HepG2 (cell line): ENCODE results near the gene REPS2. TPM values are rescaled to one million over a fixed set of nuclear protein-coding genes. Genes with fewer than 3 reads are reported as not detected.

Experiments
- ATAC-seq: fragments of 200-7000 bp; cut with Tn5 transposase; 3 replicates; pipeline ENCODE4 v1.9.1; 2020; ENCODE audit warnings: mild to moderate bottlenecking, moderate library complexity
- BruUV-seq: library from RNA; stranded (reverse); fragments of 400-500 nt; replicated peaks from 2 replicates; lab custom pipeline; 2021; lab: Mats Ljungman, UMichigan
- CTCF ChIA-PET: fragments of 300-600 bp; formaldehyde crosslinking; extraction: SDS; loops from one replicate; lab custom pipeline; 2021; ENCODE audit warnings: low total read pairs, inconsistent platforms, low intra/inter-chr PET ratio; lab: Yijun Ruan, JAX
- POLR2A ChIA-PET: fragments of 350-600 bp; sonication (Branson Sonifier 250); formaldehyde crosslinking; loops from one replicate; lab custom pipeline; 2020; ENCODE audit warnings: antibody characterized with exemption, inconsistent platforms; lab: Yijun Ruan, JAX
- DNase-seq: peaks from one replicate; pipeline ENCODE4 v3.0.0-alpha.2; 2015; ENCODE audit warnings: low spot score
- FAIRE-seq: peaks from 3 replicates; lab custom pipeline; 2011; peaks lifted over from hg19 to GRCh38; lab: Jason Lieb, UNC
- H2AFZ ChIP-seq: one replicate; pipeline ENCODE4 v1.6.1; 2011; ENCODE audit warnings: low read length, inconsistent platforms
- H3K27ac ChIP-seq: fragments of 300-600 bp; 3 replicates; pipeline ENCODE4 v1.8.0; 2011; ENCODE audit warnings: mixed run types, mild to moderate bottlenecking, mixed read lengths, low read length, inconsistent platforms; ENCODE audit not compliant: insufficient read depth; ENCODE audit errors: extremely low read length
- H3K27me3 ChIP-seq, 2 experiments: fragments of 200-600 bp in 1 of 2; 2 replicates in 1 of 2; 3 replicates in 1 of 2; pipeline versions ENCODE4 v1.6.0 to v1.8.0; 2011; ENCODE audit warnings: low read length in 2 of 2, mild to moderate bottlenecking in 2 of 2, moderate library complexity in 2 of 2, inconsistent platforms in 1 of 2; ENCODE audit not compliant: insufficient read depth in 2 of 2, control insufficient read depth in 1 of 2
- H3K36me3 ChIP-seq, 2 experiments: fragments of 200-600 bp in 1 of 2; replicated peaks in 1 of 2; 2 replicates in 1 of 2; 3 replicates in 1 of 2; pipeline versions ENCODE4 v1.5.1 to v1.8.0; 2011; ENCODE audit warnings: low read length in 2 of 2, inconsistent platforms in 1 of 2; ENCODE audit not compliant: insufficient read depth in 2 of 2, control insufficient read depth in 1 of 2
- H3K4me1 ChIP-seq: 2 replicates; pipeline ENCODE4 v1.5.1; 2012; ENCODE audit warnings: low read length, inconsistent platforms; ENCODE audit not compliant: insufficient read depth
- H3K4me2 ChIP-seq: 2 replicates; pipeline ENCODE4 v1.6.0; 2011; ENCODE audit warnings: low read depth, low read length, inconsistent platforms
- H3K4me3 ChIP-seq, 3 experiments: fragments of 200-600 bp in 1 of 3; sonication (generic), shearing (Covaris generic) in 1 of 3; replicated peaks in 1 of 3; 2 replicates each; pipeline ENCODE4 v1.5.1; 2011 to 2016; ENCODE audit warnings: low read length in 3 of 3, inconsistent platforms in 2 of 3, low read depth in 2 of 3, mild to moderate bottlenecking in 2 of 3, control low read depth in 1 of 3, mixed read lengths in 1 of 3; ENCODE audit not compliant: insufficient read depth in 1 of 3
- H3K79me2 ChIP-seq: one replicate; pipeline ENCODE4 v1.6.1; 2011; ENCODE audit warnings: low read length, inconsistent platforms; ENCODE audit not compliant: insufficient read depth
- H3K9ac ChIP-seq: 2 replicates; pipeline ENCODE4 v1.6.0; 2011; ENCODE audit warnings: mild to moderate bottlenecking, low read depth, low read length, inconsistent platforms; ENCODE audit not compliant: insufficient read depth
- H3K9me3 ChIP-seq: 2 replicates; pipeline ENCODE4 v1.5.1; 2012; ENCODE audit warnings: mild to moderate bottlenecking, low read length
- H4K20me1 ChIP-seq: 2 replicates; pipeline ENCODE4 v1.6.0; 2011; ENCODE audit warnings: inconsistent platforms, mild to moderate bottlenecking, low read length, moderate library complexity; ENCODE audit not compliant: insufficient read depth
- GABPB1 ChIP-seq: IDR thresholded peaks from 2 replicates; pipeline ENCODE4 v1.6.1; 2016; ENCODE audit warnings: mild to moderate bottlenecking, missing genetic modification reagents, moderate library complexity, missing compliant biosample characterization
- MAZ ChIP-seq, 2 experiments: sonication (generic) in 1 of 2; formaldehyde crosslinking in 1 of 2; IDR thresholded peaks; 2 replicates each; pipeline versions ENCODE4 v1.5.0 to v1.6.1; 2012 to 2020; ENCODE audit warnings: low read depth in 2 of 2, mild to moderate bottlenecking in 2 of 2, borderline replicate concordance in 1 of 2, improper control_type of control experiment in 1 of 2, low read length in 1 of 2, missing genetic modification reagents in 1 of 2, moderate library complexity in 1 of 2
- PCBP1 ChIP-seq: fragments of 200-400 bp; formaldehyde crosslinking; IDR thresholded peaks from 2 replicates; pipeline ENCODE4 v1.6.1; 2017; ENCODE audit warnings: mild to moderate bottlenecking, low read depth, low read length, borderline replicate concordance
- PCBP2 ChIP-seq: fragments of 200-400 bp; formaldehyde crosslinking; optimal IDR thresholded peaks from 2 replicates; pipeline ENCODE3; 2018; ENCODE audit warnings: low read length, low read depth; ENCODE audit not compliant: poor library complexity, severe bottlenecking
- SAP130 ChIP-seq: IDR thresholded peaks from 2 replicates; pipeline ENCODE4 v1.6.1; 2016; ENCODE audit warnings: low read depth
- SMAD9 ChIP-seq: sonication (generic); formaldehyde crosslinking; IDR thresholded peaks from 2 replicates; pipeline ENCODE4 v1.5.1; 2020; ENCODE audit warnings: mild to moderate bottlenecking, missing genetic modification reagents
- TCF12 ChIP-seq, 2 experiments: fragments of 450-650 bp in 1 of 2; sonication (generic) in 1 of 2; formaldehyde crosslinking in 1 of 2; IDR thresholded peaks; 2 replicates each; pipeline versions ENCODE4 v1.6.1 to v1.8.0; 2017 to 2022; ENCODE audit warnings: antibody characterized with exemption in 1 of 2, mild to moderate bottlenecking in 1 of 2, missing genetic modification reagents in 1 of 2, moderate library complexity in 1 of 2
- TP53 ChIP-seq: sonication (generic); formaldehyde crosslinking; conservative IDR thresholded peaks from 2 replicates; pipeline ENCODE4 v1.4.0; 2020; ENCODE audit warnings: missing genetic modification reagents
- ZBTB7A ChIP-seq: sonication (generic); formaldehyde crosslinking; IDR thresholded peaks from 2 replicates; pipeline ENCODE4 v1.8.0; 2022; ENCODE audit warnings: mild to moderate bottlenecking, missing genetic modification reagents
- ZFP36 ChIP-seq: fragments of 150-350 bp; IDR thresholded peaks from 2 replicates; pipeline ENCODE4 v1.6.1; 2018; ENCODE audit warnings: borderline replicate concordance, low read length, low read depth; ENCODE audit not compliant: partially characterized antibody
- ZKSCAN8 ChIP-seq: IDR thresholded peaks from 2 replicates; pipeline ENCODE4 v1.6.1; 2016; ENCODE audit warnings: borderline replicate concordance, missing genetic modification reagents, missing compliant biosample characterization
- ZNF263 ChIP-seq: sonication (generic); formaldehyde crosslinking; IDR thresholded peaks from 2 replicates; pipeline ENCODE4 v1.4.0; 2020; ENCODE audit warnings: missing genetic modification reagents
- WGBS: methylation state at CpG from one replicate; pipeline ENCODE4 v1.1.6; 2017; ENCODE audit warnings: low lambda C conversion rate; 5-methylcytosine and 5-hydroxymethylcytosine counted together
- in situ Hi-C: cut with HindIII; loops from 2 replicates; pipeline ENCODE4 v1.10.0; 2017; ENCODE audit warnings: low pct_unique_long_range_greater_than_20kb; ENCODE audit not compliant: extremely low pct_ligation_motif_present
- intact Hi-C: fragments of 100-400 bp; cut with micrococcal nuclease; formaldehyde crosslinking; loops from one replicate; pipeline ENCODE4 v1.10.0; 2022; ENCODE audit not compliant: unreplicated experiment
- polyA plus RNA-seq, 8 experiments: library from polyadenylated mRNA; depleted of rRNA in 3 of 8; stranded (reverse) in 7 of 8; unstranded in 1 of 8; fragments of >200 nt; fragmentation: Illumina TruSeq in 4 of 8; extraction: Trizol in 4 of 8; gene quantifications; 2 replicates each; pipeline versions ENCODE4 v1.2.1 to v1.2.3, GENCODE V29; 2011 to 2016; ENCODE audit warnings: low read depth in 4 of 8, missing spikeins in 1 of 8, mixed read lengths in 1 of 8; ENCODE audit not compliant: insufficient read depth in 1 of 8
- total RNA-seq, 5 experiments: library from RNA; depleted of rRNA; stranded (reverse); fragments of >200 nt; fragmentation: Illumina TruSeq; extraction: Trizol; gene quantifications; 2 replicates each; pipeline ENCODE4 v1.2.3, GENCODE V29; 2016; ENCODE audit warnings: low read depth in 1 of 5
- TF ChIP-seq, protein P1 (sequence below): sonication (generic); formaldehyde crosslinking; IDR thresholded peaks from 2 replicates; pipeline ENCODE4 v1.5.0; 2020; ENCODE audit warnings: missing genetic modification reagents
- TF ChIP-seq, protein P2 (sequence below): sonication (generic); formaldehyde crosslinking; IDR thresholded peaks from 2 replicates; pipeline ENCODE4 v1.4.0; 2020; ENCODE audit warnings: mild to moderate bottlenecking, low read depth, missing genetic modification reagents
- TF ChIP-seq, protein P3 (sequence below): sonication (generic); formaldehyde crosslinking; conservative IDR thresholded peaks from 2 replicates; pipeline ENCODE4 v1.8.0; 2022; ENCODE audit warnings: low read depth, missing genetic modification reagents

REPS2 gene
- total and polyA plus RNA-seq, 2 of the 13 experiments (the other 11 are each of a cell fraction or from before 2014, with no cell fraction given) = 0.05 to 0.58 TPM

DNA sequence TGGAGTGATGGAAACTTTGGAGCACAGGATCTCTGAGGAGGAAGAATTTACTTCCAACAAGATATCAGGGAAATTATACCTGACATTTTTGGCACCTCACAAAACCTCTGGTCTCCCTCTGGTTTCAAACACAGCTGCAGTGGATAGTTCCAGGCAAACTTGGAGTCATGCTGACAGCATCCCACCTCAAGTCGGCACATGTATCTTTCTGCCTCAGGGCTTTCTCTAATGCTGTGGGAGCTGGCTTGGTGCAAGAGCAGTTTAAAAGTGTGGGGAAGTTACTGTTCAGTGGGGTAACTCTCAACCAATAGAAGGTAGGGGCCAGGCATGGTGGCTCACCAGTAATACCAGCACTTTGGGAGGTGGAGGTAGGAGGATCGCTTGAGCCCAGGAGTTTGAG lies 221.5 kb downstream of the REPS2 start:
- CTCF ChIA-PET = no interaction called here
- H3K36me3 ChIP-seq = no peaks in the 10 kb centered on the region
- in situ Hi-C loops (no loop called here), intact Hi-C loops (no loop called here)
- no peak overlapping the region for H2AFZ ChIP-seq
- ATAC-seq = no peak
- H3K4me2 ChIP-seq = no peak overlapping the region
- no peak for TF ChIP-seq GABPB1
- TF ChIP-seq ZNF263 (CRISPR knock-in tag) = no peak
- TF ChIP-seq ZFP36 = no peak
- TF ChIP-seq, protein P1, sequence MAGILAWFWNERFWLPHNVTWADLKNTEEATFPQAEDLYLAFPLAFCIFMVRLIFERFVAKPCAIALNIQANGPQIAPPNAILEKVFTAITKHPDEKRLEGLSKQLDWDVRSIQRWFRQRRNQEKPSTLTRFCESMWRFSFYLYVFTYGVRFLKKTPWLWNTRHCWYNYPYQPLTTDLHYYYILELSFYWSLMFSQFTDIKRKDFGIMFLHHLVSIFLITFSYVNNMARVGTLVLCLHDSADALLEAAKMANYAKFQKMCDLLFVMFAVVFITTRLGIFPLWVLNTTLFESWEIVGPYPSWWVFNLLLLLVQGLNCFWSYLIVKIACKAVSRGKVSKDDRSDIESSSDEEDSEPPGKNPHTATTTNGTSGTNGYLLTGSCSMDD (CRISPR knock-in tag) = no peak
- no peak for TF ChIP-seq SMAD9 (CRISPR knock-in tag)
- no peak for TF ChIP-seq PCBP2
- BruUV-seq = no TSS peak
- no peaks in the 10 kb centered on the region for H4K20me1 ChIP-seq
- no peak overlapping the region for H3K4me3 ChIP-seq
- H3K4me1 ChIP-seq = no peaks in the 10 kb centered on the region
- H3K9me3 ChIP-seq = no peaks in the 10 kb centered on the region
- no peak for DNase-seq
- no peaks in the 10 kb centered on the region for H3K27me3 ChIP-seq
- no CpG with 5 or more reads among the region's 2 CpGs for WGBS
- POLR2A ChIA-PET = no interaction called here
- H3K9ac ChIP-seq = no peak overlapping the region
- no peak overlapping the region for H3K27ac ChIP-seq
- FAIRE-seq = no peak
- no peaks in the 10 kb centered on the region for H3K79me2 ChIP-seq

GRCh38 chrX:17170973-17171372 lies 224.5 kb downstream of the REPS2 start:
- Histone ChIP-seq H4K20me1 (no peaks in the 10 kb centered on the region), H2AFZ (no peak overlapping the region), H3K9ac (no peak overlapping the region), H3K36me3 (no peaks in the 10 kb centered on the region), H3K79me2 (no peaks in the 10 kb centered on the region), H3K4me2 (no peak overlapping the region), H3K9me3 (no peaks in the 10 kb centered on the region), H3K27me3 (no peaks in the 10 kb centered on the region), H3K4me3 (no peak overlapping the region), H3K27ac (no peak overlapping the region), H3K4me1 (no peaks in the 10 kb centered on the region)
- ATAC-seq (no peak), FAIRE-seq (no peak), DNase-seq (no peak)
- in situ Hi-C loops (no loop called here), intact Hi-C loops (no loop called here)
- WGBS = 17% methylated on average over 1 of the region's 2 CpGs
- CTCF ChIA-PET = no interaction called here
- TF ChIP-seq MAZ (IDR thresholded peaks at IDR 0.05; ENCODE audit: borderline replicate concordance, low read depth, low read length) (no peak), MAZ (CRISPR knock-in tag; IDR thresholded peaks at IDR 0.05; ENCODE audit: low read depth) (no peak), ZBTB7A (CRISPR knock-in tag) (no peak), TCF12 (IDR thresholded peaks at IDR 0.05) (no peak), TCF12 (CRISPR knock-in tag; IDR thresholded peaks at IDR 0.05) (no peak), SAP130 (CRISPR knock-in tag) (no peak), ZKSCAN8 (no peak), TP53 (CRISPR knock-in tag) (no peak), PCBP1 (no peak)
- TF ChIP-seq, protein P2, sequence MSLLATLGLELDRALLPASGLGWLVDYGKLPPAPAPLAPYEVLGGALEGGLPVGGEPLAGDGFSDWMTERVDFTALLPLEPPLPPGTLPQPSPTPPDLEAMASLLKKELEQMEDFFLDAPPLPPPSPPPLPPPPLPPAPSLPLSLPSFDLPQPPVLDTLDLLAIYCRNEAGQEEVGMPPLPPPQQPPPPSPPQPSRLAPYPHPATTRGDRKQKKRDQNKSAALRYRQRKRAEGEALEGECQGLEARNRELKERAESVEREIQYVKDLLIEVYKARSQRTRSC (CRISPR knock-in tag) = no peak
- TF ChIP-seq, protein P3, sequence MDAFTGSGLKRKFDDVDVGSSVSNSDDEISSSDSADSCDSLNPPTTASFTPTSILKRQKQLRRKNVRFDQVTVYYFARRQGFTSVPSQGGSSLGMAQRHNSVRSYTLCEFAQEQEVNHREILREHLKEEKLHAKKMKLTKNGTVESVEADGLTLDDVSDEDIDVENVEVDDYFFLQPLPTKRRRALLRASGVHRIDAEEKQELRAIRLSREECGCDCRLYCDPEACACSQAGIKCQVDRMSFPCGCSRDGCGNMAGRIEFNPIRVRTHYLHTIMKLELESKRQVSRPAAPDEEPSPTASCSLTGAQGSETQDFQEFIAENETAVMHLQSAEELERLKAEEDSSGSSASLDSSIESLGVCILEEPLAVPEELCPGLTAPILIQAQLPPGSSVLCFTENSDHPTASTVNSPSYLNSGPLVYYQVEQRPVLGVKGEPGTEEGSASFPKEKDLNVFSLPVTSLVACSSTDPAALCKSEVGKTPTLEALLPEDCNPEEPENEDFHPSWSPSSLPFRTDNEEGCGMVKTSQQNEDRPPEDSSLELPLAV (CRISPR knock-in tag) = no peak
- POLR2A ChIA-PET = no interaction called here
- no TSS peak for BruUV-seq
